Measurements from ENCODE around the gene RYR2.

GRCh38 chr1:237261198-237261597 is 219.2 kb downstream of the RYR2 start:
- TF ChIP-seq POLR2AphosphoS5 (IDR thresholded peaks at IDR 0.05; ENCODE audit: low read depth, low read length) (no peak), CTCF (IDR thresholded peaks at IDR 0.05) (no peak), REST (IDR thresholded peaks at IDR 0.05; ENCODE audit: insufficient read depth in 1 of 2, low read depth in 2 of 2, low read length in 1 of 2) (no peak), TCF7L2 (IDR thresholded peaks at IDR 0.05; ENCODE audit: low read depth, low read length) (no peak), SIN3A (IDR thresholded peaks at IDR 0.05; ENCODE audit: borderline replicate concordance, insufficient read depth, low read depth, low read length) (no peak)

Measured in Panc1 (cell line).